KMS-11 (cell line): ENCODE measurements around the gene CALM1.

Source experiments
- H2AFZ ChIP-seq: fragments of 200-600 bp; sonication (generic); 2 replicates; pipeline ENCODE4 v1.6.1; 2016; ENCODE audit warnings: antibody characterized with exemption, mixed run types, low read depth
- H3K27ac ChIP-seq: fragments of 200-600 bp; sonication (generic); 2 replicates; pipeline ENCODE4 v1.6.1; 2016; ENCODE audit warnings: mild to moderate bottlenecking, mixed run types
- H3K27me3 ChIP-seq: fragments of 200-600 bp; sonication (generic); 2 replicates; pipeline ENCODE4 v1.6.1; 2017; ENCODE audit warnings: mild to moderate bottlenecking, low read depth, mixed run types, moderate library complexity; ENCODE audit not compliant: insufficient read depth
- H3K36me3 ChIP-seq: fragments of 200-600 bp; sonication (generic); 2 replicates; pipeline ENCODE4 v1.6.1; 2017; ENCODE audit warnings: mild to moderate bottlenecking, mixed run types; ENCODE audit not compliant: insufficient read depth
- H3K4me1 ChIP-seq: fragments of 200-600 bp; sonication (generic); 2 replicates; pipeline ENCODE4 v1.6.1; 2016; ENCODE audit warnings: mild to moderate bottlenecking, low read depth, mixed run types; ENCODE audit not compliant: poor library complexity, severe bottlenecking
- H3K4me2 ChIP-seq: fragments of 200-600 bp; sonication (generic); 2 replicates; pipeline ENCODE4 v1.7.0; 2016; ENCODE audit warnings: mild to moderate bottlenecking, mixed run types
- H3K4me3 ChIP-seq: fragments of 200-600 bp; sonication (generic); IDR thresholded peaks from 2 replicates; pipeline ENCODE4 v1.6.1; 2017; ENCODE audit warnings: low read depth, low read length, mixed read lengths; ENCODE audit not compliant: insufficient read depth
- H3K79me2 ChIP-seq: fragments of 200-600 bp; sonication (generic); 2 replicates; pipeline ENCODE4 v1.6.1; 2016; ENCODE audit warnings: low read depth, mixed run types; ENCODE audit not compliant: insufficient read depth
- H3K9ac ChIP-seq: fragments of 200-600 bp; sonication (generic); 2 replicates; pipeline ENCODE4 v1.6.1; 2016; ENCODE audit warnings: mild to moderate bottlenecking, mixed run types
- H4K20me1 ChIP-seq: fragments of 200-600 bp; sonication (generic); 2 replicates; pipeline ENCODE4 v1.6.1; 2016; ENCODE audit warnings: mild to moderate bottlenecking, mixed run types; ENCODE audit not compliant: insufficient read depth
- TF ChIP-seq, protein P1 (sequence below): fragments of 200-600 bp; sonication (generic); conservative IDR thresholded peaks from 2 replicates; pipeline ENCODE4 v1.6.1; 2017; ENCODE audit warnings: low read depth, mild to moderate bottlenecking, antibody characterized with exemption, low read length, moderate library complexity, mixed read lengths

CALM1 gene

DNA sequence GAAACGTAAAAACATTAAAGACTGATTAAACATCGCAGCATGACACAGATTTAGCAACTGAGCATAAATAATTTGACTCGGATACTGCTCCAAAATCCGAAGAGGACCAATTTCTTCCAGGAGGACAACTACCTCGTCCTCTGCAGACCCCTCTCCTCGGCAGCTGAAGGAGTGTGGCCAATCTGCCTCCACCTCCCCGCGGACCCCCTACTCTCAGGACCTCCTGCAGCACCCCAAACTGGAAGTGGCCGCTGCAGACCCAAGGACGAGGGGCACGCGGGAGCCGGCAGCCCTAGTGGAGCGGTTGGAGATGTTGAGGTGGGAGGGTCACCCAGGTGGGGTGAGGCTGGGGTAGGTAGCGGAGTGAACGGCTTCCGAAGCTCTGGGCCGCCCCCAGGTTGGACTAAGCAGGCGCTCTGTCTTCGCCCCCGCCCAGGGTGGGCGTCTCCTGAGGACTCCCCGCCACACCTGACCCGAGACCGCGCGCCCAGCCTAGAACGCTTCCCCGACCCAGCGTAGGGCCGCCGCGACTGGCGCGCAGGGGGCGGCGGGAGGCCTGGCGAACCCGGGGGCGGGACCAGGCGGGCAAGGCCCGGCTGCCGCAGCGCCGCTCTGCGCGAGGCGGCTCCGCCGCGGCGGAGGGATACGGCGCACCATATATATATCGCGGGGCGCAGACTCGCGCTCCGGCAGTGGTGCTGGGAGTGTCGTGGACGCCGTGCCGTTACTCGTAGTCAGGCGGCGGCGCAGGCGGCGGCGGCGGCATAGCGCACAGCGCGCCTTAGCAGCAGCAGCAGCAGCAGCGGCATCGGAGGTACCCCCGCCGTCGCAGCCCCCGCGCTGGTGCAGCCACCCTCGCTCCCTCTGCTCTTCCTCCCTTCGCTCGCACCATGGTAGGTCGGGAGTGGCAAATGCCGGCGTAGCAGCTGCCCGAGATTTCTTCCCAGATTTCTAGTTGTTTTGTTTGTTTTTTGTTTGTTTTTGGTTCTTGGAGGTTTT, at the start of gene CALM1:
TSS of gene CALM1 (plus strand) at position 689 of the 999 bp plus-strand sequence. CDS start at position 891, 202 bp downstream.
- H4K20me1 ChIP-seq = peaks cover 15% of the 10 kb centered on the region
- TF ChIP-seq, protein P1, sequence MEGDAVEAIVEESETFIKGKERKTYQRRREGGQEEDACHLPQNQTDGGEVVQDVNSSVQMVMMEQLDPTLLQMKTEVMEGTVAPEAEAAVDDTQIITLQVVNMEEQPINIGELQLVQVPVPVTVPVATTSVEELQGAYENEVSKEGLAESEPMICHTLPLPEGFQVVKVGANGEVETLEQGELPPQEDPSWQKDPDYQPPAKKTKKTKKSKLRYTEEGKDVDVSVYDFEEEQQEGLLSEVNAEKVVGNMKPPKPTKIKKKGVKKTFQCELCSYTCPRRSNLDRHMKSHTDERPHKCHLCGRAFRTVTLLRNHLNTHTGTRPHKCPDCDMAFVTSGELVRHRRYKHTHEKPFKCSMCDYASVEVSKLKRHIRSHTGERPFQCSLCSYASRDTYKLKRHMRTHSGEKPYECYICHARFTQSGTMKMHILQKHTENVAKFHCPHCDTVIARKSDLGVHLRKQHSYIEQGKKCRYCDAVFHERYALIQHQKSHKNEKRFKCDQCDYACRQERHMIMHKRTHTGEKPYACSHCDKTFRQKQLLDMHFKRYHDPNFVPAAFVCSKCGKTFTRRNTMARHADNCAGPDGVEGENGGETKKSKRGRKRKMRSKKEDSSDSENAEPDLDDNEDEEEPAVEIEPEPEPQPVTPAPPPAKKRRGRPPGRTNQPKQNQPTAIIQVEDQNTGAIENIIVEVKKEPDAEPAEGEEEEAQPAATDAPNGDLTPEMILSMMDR = no peak
- peak within 1 kb of the TSS; percentile 58; the same call in 1 of the 2 replicates for H3K9ac ChIP-seq
- H2AFZ ChIP-seq = peak within 1 kb of the TSS; percentile 75
- H3K4me3 ChIP-seq = no peak within 1 kb of the TSS
- peaks cover 5% of the 10 kb centered on the region; the same call in 1 of the 2 replicates for H3K36me3 ChIP-seq
- no peaks in the 10 kb centered on the region for H3K27me3 ChIP-seq
- peaks cover 20% of the 10 kb centered on the region for H3K4me1 ChIP-seq
- peak within 1 kb of the TSS; percentile 62 for H3K4me2 ChIP-seq
- peak within 1 kb of the TSS; percentile 44 for H3K27ac ChIP-seq
- H3K79me2 ChIP-seq = peaks cover 29% of the 10 kb centered on the region

- H3K27ac ChIP-seq = no peak overlapping the region
- H4K20me1 ChIP-seq = no peaks in the 10 kb centered on the region
- H3K36me3 ChIP-seq = no peaks in the 10 kb centered on the region
- peaks cover 30% of the 10 kb centered on the region for H3K4me1 ChIP-seq
- TF ChIP-seq, protein P1 = no peak
- H2AFZ ChIP-seq = no peak overlapping the region
- no peak overlapping the region for H3K9ac ChIP-seq
- H3K79me2 ChIP-seq = no peaks in the 10 kb centered on the region
- no peaks in the 10 kb centered on the region for H3K27me3 ChIP-seq
- H3K4me3 ChIP-seq = no peak overlapping the region
- H3K4me2 ChIP-seq = no peak overlapping the region
Observed at GRCh38 chr14:90348270-90348669, 48.6 kb upstream of the CALM1 start.

DNA sequence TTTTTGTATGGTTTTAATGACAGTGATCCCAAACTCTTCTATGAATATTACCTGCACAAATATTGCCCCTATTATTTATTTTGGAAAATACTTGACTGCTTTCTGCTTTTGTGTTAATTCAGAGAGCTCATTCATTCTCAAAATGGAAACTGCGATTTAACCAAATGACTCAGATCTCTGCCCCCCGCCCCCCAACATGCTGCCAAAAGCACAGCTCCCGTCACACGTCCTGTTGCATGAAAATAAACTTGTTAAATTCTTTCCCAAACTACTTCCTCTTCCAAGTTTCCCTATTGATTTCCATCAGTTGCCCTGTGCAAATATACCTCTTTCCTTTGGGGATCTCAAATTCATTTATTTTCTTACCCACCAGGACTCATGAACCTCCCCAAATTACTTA, 47.1 kb upstream of the CALM1 start:
- no peaks in the 10 kb centered on the region for H3K36me3 ChIP-seq
- no peak overlapping the region for H2AFZ ChIP-seq
- H3K79me2 ChIP-seq = no peaks in the 10 kb centered on the region
- H3K4me3 ChIP-seq = no peak overlapping the region
- H3K27me3 ChIP-seq = no peaks in the 10 kb centered on the region
- H3K27ac ChIP-seq = no peak overlapping the region
- no peaks in the 10 kb centered on the region for H4K20me1 ChIP-seq
- H3K4me1 ChIP-seq = peaks cover 25% of the 10 kb centered on the region
- H3K9ac ChIP-seq = no peak overlapping the region
- no peak overlapping the region for H3K4me2 ChIP-seq
- TF ChIP-seq, protein P1 = no peak

- Histone ChIP-seq H2AFZ (no peak overlapping the region), H3K27me3 (no peaks in the 10 kb centered on the region), H3K4me3 (no peak overlapping the region)
Observed at GRCh38 chr14:90354551-90355298, 42.1 kb upstream of the CALM1 start.

More at GRCh38 chr14:90354551-90355298, 42.1 kb upstream of the CALM1 start:
- TF ChIP-seq, protein P1 = no peak
- Histone ChIP-seq H3K79me2 (no peaks in the 10 kb centered on the region), H3K9ac (no peak overlapping the region), H3K27ac (no peak overlapping the region), H3K4me1 (no peaks in the 10 kb centered on the region), H4K20me1 (no peaks in the 10 kb centered on the region), H3K4me2 (no peak overlapping the region), H3K36me3 (no peaks in the 10 kb centered on the region)
